GM19467 (cell line): ENCODE results near the gene ITPR3.

Source experiments
- ATAC-seq: cut with Tn5 transposase; IDR thresholded peaks from one replicate; pipeline ENCODE4 v1.9.1; 2021; ENCODE audit warnings: mild to moderate bottlenecking, moderate library complexity; ENCODE audit not compliant: unreplicated experiment

Gene ITPR3

GRCh38 chr6:33633462-33634158 lies 12.5 kb downstream of the ITPR3 start:
- peak; percentile 44 for ATAC-seq

GRCh38 chr6:33634161-33634727 lies 13.1 kb downstream of the ITPR3 start:
- no peak for ATAC-seq

- ATAC-seq = no peak
These were observed 13.8 kb downstream of the ITPR3 start for GRCh38 chr6:33634946-33635345.

- ATAC-seq = no peak
These were observed 15.5 kb downstream of the ITPR3 start for GRCh38 chr6:33636655-33637054.

GRCh38 chr6:33638556-33638955 lies 17.4 kb downstream of the ITPR3 start:
- ATAC-seq = no peak

GRCh38 chr6:33639559-33639958 lies 18.4 kb downstream of the ITPR3 start:
- ATAC-seq = no peak

GRCh38 chr6:33640361-33640760 lies 19.2 kb downstream of the ITPR3 start:
- no peak for ATAC-seq

- no peak for ATAC-seq
These were observed 20.0 kb downstream of the ITPR3 start for GRCh38 chr6:33641144-33641543.

- ATAC-seq = no peak
These were observed 20.5 kb downstream of the ITPR3 start for GRCh38 chr6:33641602-33642001.

GRCh38 chr6:33642897-33643296 lies 21.8 kb downstream of the ITPR3 start:
- no peak for ATAC-seq

GRCh38 chr6:33651403-33651802 lies 30.3 kb downstream of the ITPR3 start:
- no peak for ATAC-seq

- ATAC-seq = no peak
These were observed 30.9 kb downstream of the ITPR3 start for GRCh38 chr6:33652002-33652401.

GRCh38 chr6:33654831-33655554 lies 33.9 kb downstream of the ITPR3 start:
- ATAC-seq = no peak

- ATAC-seq = no peak
These were observed 35.7 kb downstream of the ITPR3 start for GRCh38 chr6:33656844-33657243.

- ATAC-seq = no peak
These were observed 38.0 kb downstream of the ITPR3 start for GRCh38 chr6:33658982-33659689.

- ATAC-seq = no peak
These were observed 38.9 kb downstream of the ITPR3 start for GRCh38 chr6:33659986-33660385.

GRCh38 chr6:33661106-33661838 lies 40.1 kb downstream of the ITPR3 start:
- no peak for ATAC-seq

- no peak for ATAC-seq
These were observed 41.2 kb downstream of the ITPR3 start for GRCh38 chr6:33662318-33662717.

- ATAC-seq = no peak
These were observed 41.9 kb downstream of the ITPR3 start for GRCh38 chr6:33663028-33663427.

- no peak for ATAC-seq
These were observed 42.8 kb downstream of the ITPR3 start for GRCh38 chr6:33663727-33664449.
